ENCODE results near the gene NCS1. TPM values are rescaled to one million over a fixed set of nuclear protein-coding genes. Genes with fewer than 3 reads are reported as not detected.

NCS1 gene
- total RNA-seq, 1 donor from 2014 or later: 2.2 TPM

GRCh38 chr9:130193531-130194377 lies 21.6 kb downstream of the NCS1 start:
- intact Hi-C loops (cut with micrococcal nuclease): no loop called here

GRCh38 chr9:130194378-130194932 lies 22.3 kb downstream of the NCS1 start:
- intact Hi-C loops (cut with micrococcal nuclease): no loop called here

- intact Hi-C loops (cut with micrococcal nuclease): no loop called here
Measured at GRCh38 chr9:130195638-130196037, 23.4 kb downstream of the NCS1 start.

GRCh38 chr9:130196643-130197042 lies 24.4 kb downstream of the NCS1 start:
- intact Hi-C loops (cut with micrococcal nuclease): no loop called here

- intact Hi-C loops (cut with micrococcal nuclease): no loop called here
Measured at GRCh38 chr9:130197386-130197785, 25.2 kb downstream of the NCS1 start.

- intact Hi-C loops (cut with micrococcal nuclease): no loop called here
Measured at GRCh38 chr9:130197888-130198287, 25.7 kb downstream of the NCS1 start.

- intact Hi-C loops (cut with micrococcal nuclease): no loop called here
Measured at GRCh38 chr9:130198501-130199179, 26.4 kb downstream of the NCS1 start.

GRCh38 chr9:130199605-130200004 lies 27.4 kb downstream of the NCS1 start:
- intact Hi-C loops (cut with micrococcal nuclease): no loop called here

GRCh38 chr9:130200038-130200849 lies 28.0 kb downstream of the NCS1 start:
- intact Hi-C loops (cut with micrococcal nuclease): no loop called here

- intact Hi-C loops (cut with micrococcal nuclease): no loop called here
Measured at GRCh38 chr9:130201399-130201873, 29.2 kb downstream of the NCS1 start.

GRCh38 chr9:130201974-130202373 lies 29.8 kb downstream of the NCS1 start:
- intact Hi-C loops (cut with micrococcal nuclease): no loop called here

GRCh38 chr9:130204341-130204740 lies 32.1 kb downstream of the NCS1 start:
- intact Hi-C loops (cut with micrococcal nuclease): no loop called here

- intact Hi-C loops (cut with micrococcal nuclease): no loop called here
Measured at GRCh38 chr9:130204959-130205358, 32.8 kb downstream of the NCS1 start.

- intact Hi-C loops (cut with micrococcal nuclease): no loop called here
Measured at GRCh38 chr9:130205912-130206311, 33.7 kb downstream of the NCS1 start.

GRCh38 chr9:130206579-130206978 lies 34.4 kb downstream of the NCS1 start:
- intact Hi-C loops (cut with micrococcal nuclease): no loop called here

- intact Hi-C loops (cut with micrococcal nuclease): no loop called here
Measured at GRCh38 chr9:130207241-130207992, 35.2 kb downstream of the NCS1 start.

- intact Hi-C loops (cut with micrococcal nuclease): no loop called here
Measured at GRCh38 chr9:130208600-130209347, 36.6 kb downstream of the NCS1 start.

- intact Hi-C loops (cut with micrococcal nuclease): no loop called here
Measured at GRCh38 chr9:130209422-130209821, 37.2 kb downstream of the NCS1 start.

GRCh38 chr9:130211548-130212226 lies 39.5 kb downstream of the NCS1 start:
- intact Hi-C loops (cut with micrococcal nuclease): no loop called here
